HG02571 (cell line): Measurements from ENCODE around the gene CHRNA1.

Experiments
- ATAC-seq: cut with Tn5 transposase; IDR thresholded peaks from one replicate; pipeline ENCODE4 v1.9.1; 2021; ENCODE audit warnings: mild to moderate bottlenecking, moderate library complexity; ENCODE audit not compliant: unreplicated experiment

CHRNA1 gene

GRCh38 chr2:174762464-174762863, 1.8 kb downstream of the CHRNA1 start:
- no peak for ATAC-seq

GRCh38 chr2:174761837-174762236, 2.4 kb downstream of the CHRNA1 start:
- no peak for ATAC-seq

- no peak for ATAC-seq
Observed at GRCh38 chr2:174760845-174761473, 3.3 kb downstream of the CHRNA1 start.

- no peak for ATAC-seq
Observed at GRCh38 chr2:174759381-174760065, 4.7 kb downstream of the CHRNA1 start.

- ATAC-seq = no peak
Observed at GRCh38 chr2:174756743-174757142, 7.5 kb downstream of the CHRNA1 start.

- no peak for ATAC-seq
Observed at GRCh38 chr2:174753038-174753633, 11.1 kb downstream of the CHRNA1 start.

GRCh38 chr2:174752403-174753037, 11.8 kb downstream of the CHRNA1 start:
- ATAC-seq = peak; percentile 78

GRCh38 chr2:174750923-174751441, 13.3 kb downstream of the CHRNA1 start:
- peak; percentile 40 for ATAC-seq

GRCh38 chr2:174749793-174750192, 14.5 kb downstream of the CHRNA1 start:
- no peak for ATAC-seq

GRCh38 chr2:174748948-174749347, 15.3 kb downstream of the CHRNA1 start:
- peak; percentile 33 for ATAC-seq

GRCh38 chr2:174745142-174745541, 19.1 kb downstream of the CHRNA1 start:
- ATAC-seq = no peak

- no peak for ATAC-seq
Observed at GRCh38 chr2:174744111-174744510, 20.2 kb downstream of the CHRNA1 start.

GRCh38 chr2:174740721-174741120, 23.6 kb downstream of the CHRNA1 start:
- no peak for ATAC-seq

- no peak for ATAC-seq
Observed at GRCh38 chr2:174738841-174739240, 25.4 kb downstream of the CHRNA1 start.

- ATAC-seq = no peak
Observed at GRCh38 chr2:174731546-174731945, 32.7 kb downstream of the CHRNA1 start.

GRCh38 chr2:174730698-174731018, 33.6 kb downstream of the CHRNA1 start:
- no peak for ATAC-seq

- no peak for ATAC-seq
Observed at GRCh38 chr2:174729797-174730697, 34.2 kb downstream of the CHRNA1 start.

GRCh38 chr2:174728096-174728495, 36.2 kb downstream of the CHRNA1 start:
- no peak for ATAC-seq

GRCh38 chr2:174726212-174726611, 38.1 kb downstream of the CHRNA1 start:
- ATAC-seq = no peak

- no peak for ATAC-seq
Observed at GRCh38 chr2:174722942-174723592, 41.2 kb downstream of the CHRNA1 start.
